Transverse colon (tissue), 4 donors: Measurements from ENCODE around the gene TNFRSF12A. TPM values are rescaled to one million over a fixed set of nuclear protein-coding genes. Genes with fewer than 3 reads are reported as not detected.

Experiments used
- DNase-seq: peaks from one replicate; pipeline ENCODE4 v3.0.0-alpha.2; 2019
- H3K27ac ChIP-seq, 4 donors: fragments of 200-600 bp; sonication (generic); 2 replicates each; pipeline ENCODE4 v1.5.1; 2016 to 2018; ENCODE audit warnings: inconsistent platforms in 4 of 4
- H3K27me3 ChIP-seq: fragments of 200-600 bp; sonication (generic); 2 replicates; pipeline ENCODE4 v1.5.1; 2017; ENCODE audit warnings: inconsistent platforms
- H3K36me3 ChIP-seq, 4 donors: fragments of 200-600 bp; sonication (generic); 2 replicates each; pipeline ENCODE4 v1.5.1; 2017 to 2019; ENCODE audit warnings: inconsistent platforms in 4 of 4
- H3K4me1 ChIP-seq, 4 donors: fragments of 200-600 bp; sonication (generic); 2 replicates each; pipeline ENCODE4 v1.5.1; 2017 to 2020; ENCODE audit warnings: inconsistent platforms in 4 of 4
- H3K4me3 ChIP-seq, 4 donors: fragments of 200-600 bp; sonication (generic); 1 replicate in 1 of 4; 2 replicates in 3 of 4; pipeline versions ENCODE4 v1.5.1 to v1.6.1; 2017 to 2019; ENCODE audit warnings: inconsistent platforms in 4 of 4
- H3K9me3 ChIP-seq, 2 donors: fragments of 200-600 bp; sonication (generic); 2 replicates each; pipeline ENCODE4 v1.5.1; 2017 to 2019; ENCODE audit warnings: inconsistent platforms in 2 of 2
- CTCF ChIP-seq, 5 experiments: fragments of 200-600 bp in 3 of 5; fragments of 450-650 bp in 2 of 5; sonication (generic) in 3 of 5; IDR thresholded peaks; 1 replicate in 2 of 5; 2 replicates in 3 of 5; pipeline ENCODE4 v1.5.1; 2016 to 2017; ENCODE audit warnings: antibody characterized with exemption in 5 of 5, inconsistent platforms in 3 of 5, mild to moderate bottlenecking in 2 of 5, moderate library complexity in 1 of 5
- EP300 ChIP-seq: sonication (generic); formaldehyde crosslinking; IDR thresholded peaks from one replicate; pipeline ENCODE4 v1.6.1; 2017; ENCODE audit warnings: antibody characterized with exemption, low read depth
- POLR2A ChIP-seq: fragments of 450-650 bp; IDR thresholded peaks from one replicate; pipeline ENCODE4 v1.6.1; 2016; ENCODE audit warnings: antibody characterized with exemption, mild to moderate bottlenecking, moderate library complexity
- POLR2AphosphoS5 ChIP-seq, 3 donors: sonication (generic); formaldehyde crosslinking; IDR thresholded peaks; one replicate each; pipeline ENCODE4 v1.6.1; 2016; ENCODE audit warnings: antibody characterized with exemption in 3 of 3
- WGBS, 2 donors: methylation state at CpG; one replicate each; pipeline ENCODE4 v1.1.5; 2018; ENCODE audit warnings: low coverage in 1 of 2; 5-methylcytosine and 5-hydroxymethylcytosine counted together
- in situ Hi-C, 4 donors: fragments of 200-750 bp; cut with MboI; loops; one replicate each; pipeline versions ENCODE4 v1.15.0 to v1.15.1; 2017; ENCODE audit warnings: low sequenced_read_pairs in 3 of 4, low pct_ligation_motif_present in 1 of 4, low pct_unique_long_range_greater_than_20kb in 1 of 4
- intact Hi-C: fragments of 100-400 bp; cut with DNase I; formaldehyde crosslinking; loops from one replicate; pipeline ENCODE4 v1.15.1; 2023; ENCODE audit warnings: low total_unique reads
- total RNA-seq, 4 donors: library from RNA; depleted of rRNA; stranded (reverse); fragments of >200 nt; gene quantifications; one replicate each; pipeline ENCODE4 v1.1.0, GENCODE V29; 2016

The TNFRSF12A gene
- total RNA-seq, 4 donors from 2014 or later: 13.3 to 50.5 (median 19.9) TPM

DNA sequence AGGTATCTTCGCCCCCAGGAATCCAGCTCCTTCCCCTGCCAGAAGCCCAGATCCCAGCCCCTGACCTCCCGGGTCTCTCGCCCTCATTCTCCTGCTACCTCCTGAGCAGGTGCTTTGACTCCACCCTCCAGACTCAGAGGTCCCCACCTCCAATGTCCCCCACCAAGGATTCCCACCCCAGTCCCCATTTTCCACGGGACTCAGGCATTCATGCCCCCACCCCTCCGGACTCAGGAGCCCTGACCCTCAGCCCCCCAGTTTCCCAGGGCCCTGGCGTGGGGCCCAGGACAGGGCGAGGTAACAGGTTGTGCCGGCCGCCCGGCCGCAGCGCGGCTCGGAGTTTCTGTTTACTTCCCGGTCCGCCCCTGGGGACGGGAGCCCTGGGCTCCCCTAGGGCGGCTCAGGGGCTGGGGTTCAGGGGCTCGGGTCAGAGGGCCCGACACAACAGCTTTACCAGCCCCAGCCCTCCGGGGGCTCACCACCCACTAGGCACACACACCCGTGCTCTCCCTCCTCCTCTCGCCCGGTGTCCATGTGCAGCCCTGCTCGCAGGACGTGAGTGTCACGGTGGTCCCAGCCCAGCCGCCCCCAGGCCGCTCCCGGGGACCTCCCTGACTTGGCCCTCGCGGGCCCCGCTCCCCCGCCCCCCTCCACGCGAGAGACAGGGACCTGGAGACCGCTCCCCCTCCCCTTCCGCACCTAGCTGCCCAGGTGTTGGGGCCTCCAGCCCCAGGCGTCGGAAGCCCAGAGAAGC lies 16.0 kb downstream of the TNFRSF12A start:
- in situ Hi-C loops (loop anchor here in 1 of 4 donors (25.0 kb wide), 1 partner anchor 101 kb away; the partner anchor contains the start of gene ZNF213), intact Hi-C loops (no loop called here)
- Histone ChIP-seq H3K4me1 (peaks cover 0 to 52% (median 32%) of the 10 kb centered on the region in 4 donors), H3K9me3 (no peaks in the 10 kb centered on the region), H3K27me3 (peaks cover 72% of the 10 kb centered on the region), H3K36me3 (no peaks in the 10 kb centered on the region), H3K4me3 (peak overlapping the region; percentile 35 to 72 (median 58)), H3K27ac (peak overlapping the region; percentile 76 to 88 (median 84))
- TF ChIP-seq POLR2AphosphoS5 (IDR thresholded peaks at IDR 0.05) (peak in 1 of 3 donors; percentile 30), EP300 (no peak)
- DNase-seq: peak; percentile 72
- WGBS, 2 donors: 3% methylated on average over 24 of the region's 40 CpGs; no CpG with 5 or more reads in 1 of the 2 donors

DNA sequence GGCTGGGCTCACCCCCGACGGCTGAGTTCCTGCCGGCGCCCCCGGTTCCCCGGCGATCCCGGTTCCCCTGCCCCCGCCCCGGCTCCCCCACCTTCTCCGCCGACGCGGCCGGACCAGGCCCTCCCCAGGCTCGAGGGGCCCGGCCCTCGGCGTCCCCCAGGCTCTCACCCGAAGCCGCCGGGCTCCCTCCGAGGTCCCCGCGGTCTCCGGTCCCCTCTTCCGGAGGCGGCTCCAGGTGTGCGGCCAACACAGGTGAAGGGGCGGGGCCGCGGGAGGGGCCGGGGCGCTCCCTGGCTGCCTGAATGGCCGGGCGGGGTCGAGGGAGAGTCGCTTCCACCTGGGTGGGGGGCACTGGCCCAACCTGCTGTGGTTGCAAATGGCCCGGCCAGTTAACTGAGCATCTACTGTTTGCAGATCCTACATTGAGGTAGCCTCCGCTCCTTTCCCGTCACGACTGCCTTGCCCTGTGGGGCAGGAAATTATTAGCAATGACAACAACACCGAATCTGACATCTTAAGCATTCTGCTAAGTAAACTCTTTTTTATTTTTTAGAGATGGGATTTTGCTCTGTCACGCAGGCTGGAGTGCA lies 16.7 kb downstream of the TNFRSF12A start, which contains the start of gene BICDL2:
Gene BICDL2 (minus strand): TSS at position 219 of the 590 bp plus-strand sequence. CDS start 1,448 bp downstream, outside the sequence.
- intact Hi-C loops: no loop called here
- peak within 1 kb of the TSS; percentile 76 to 88 (median 84) for H3K27ac ChIP-seq
- TF ChIP-seq POLR2A (peak; percentile 61), CTCF (IDR thresholded peaks at IDR 0.05) (no peak), EP300 (no peak), POLR2AphosphoS5 (IDR thresholded peaks at IDR 0.05) (peak; percentile 45 to 74 (median 72))
- peaks cover 0 to 46% (median 29%) of the 10 kb centered on the region in 4 donors for H3K4me1 ChIP-seq
- in situ Hi-C loops: loop anchor here in 1 of 4 donors (25.0 kb wide), 1 partner anchor 100 kb away; the partner anchor contains the start of gene ZNF213
- WGBS, 2 donors: 9 to 67% methylated on average over 1 to 26 of the region's 44 CpGs
- peak; percentile 87 for DNase-seq
- H3K4me3 ChIP-seq: peak within 1 kb of the TSS; percentile 35 to 72 (median 58)
- H3K36me3 ChIP-seq: no peaks in the 10 kb centered on the region
- no peaks in the 10 kb centered on the region for H3K9me3 ChIP-seq
- peaks cover 69% of the 10 kb centered on the region for H3K27me3 ChIP-seq

- intact Hi-C loops: no loop called here
- Histone ChIP-seq H3K9me3 (no peaks in the 10 kb centered on the region), H3K36me3 (no peaks in the 10 kb centered on the region), H3K4me3 (no peak overlapping the region), H3K4me1 (peaks cover 0 to 33% (median 24%) of the 10 kb centered on the region in 4 donors), H3K27me3 (peaks cover 69% of the 10 kb centered on the region), H3K27ac (peak overlapping the region; percentile 62 to 79 (median 74))
- peak; percentile 79 for DNase-seq
- TF ChIP-seq POLR2AphosphoS5 (IDR thresholded peaks at IDR 0.05) (no peak), EP300 (no peak), POLR2A (no peak), CTCF (IDR thresholded peaks at IDR 0.05) (no peak)
- 30% methylated on average over 11 of the region's 11 CpGs; no CpG with 5 or more reads in 1 of the 2 donors for WGBS, 2 donors
- in situ Hi-C loops: loop anchor here in 1 of 4 donors (25.0 kb wide), 1 partner anchor 99 kb away; the partner anchor contains the start of gene ZNF213
Observed at GRCh38 chr16:3038256-3038655, 18.1 kb downstream of the TNFRSF12A start.

GRCh38 chr16:3038896-3039295 lies 18.7 kb downstream of the TNFRSF12A start:
- H3K4me1 ChIP-seq: peaks cover 0 to 33% (median 23%) of the 10 kb centered on the region in 4 donors
- H3K9me3 ChIP-seq: no peaks in the 10 kb centered on the region
- intact Hi-C loops: no loop called here
- 48% methylated on average over 5 of the region's 5 CpGs; no CpG with 5 or more reads in 1 of the 2 donors for WGBS, 2 donors
- H3K27ac ChIP-seq: peak overlapping the region; percentile 62 to 79 (median 74)
- H3K36me3 ChIP-seq: no peaks in the 10 kb centered on the region
- H3K27me3 ChIP-seq: peaks cover 72% of the 10 kb centered on the region
- no peak overlapping the region for H3K4me3 ChIP-seq
- DNase-seq: peak; percentile 84
- TF ChIP-seq POLR2A (peak; percentile 58), POLR2AphosphoS5 (IDR thresholded peaks at IDR 0.05) (peak in 2 of 3 donors; percentile 67 to 84), EP300 (no peak), CTCF (IDR thresholded peaks at IDR 0.05) (no peak)
- in situ Hi-C loops: loop anchor here in 1 of 4 donors (25.0 kb wide), 1 partner anchor 98 kb away; the partner anchor contains the start of gene ZNF213
